GF-D8 (cell line): ENCODE results near the gene TCF7L2.

ENCODE experiments used
- DNase-seq: peaks from one replicate; lab custom pipeline; 2025; lab: John Stamatoyannopoulos, UW

Gene TCF7L2

DNA sequence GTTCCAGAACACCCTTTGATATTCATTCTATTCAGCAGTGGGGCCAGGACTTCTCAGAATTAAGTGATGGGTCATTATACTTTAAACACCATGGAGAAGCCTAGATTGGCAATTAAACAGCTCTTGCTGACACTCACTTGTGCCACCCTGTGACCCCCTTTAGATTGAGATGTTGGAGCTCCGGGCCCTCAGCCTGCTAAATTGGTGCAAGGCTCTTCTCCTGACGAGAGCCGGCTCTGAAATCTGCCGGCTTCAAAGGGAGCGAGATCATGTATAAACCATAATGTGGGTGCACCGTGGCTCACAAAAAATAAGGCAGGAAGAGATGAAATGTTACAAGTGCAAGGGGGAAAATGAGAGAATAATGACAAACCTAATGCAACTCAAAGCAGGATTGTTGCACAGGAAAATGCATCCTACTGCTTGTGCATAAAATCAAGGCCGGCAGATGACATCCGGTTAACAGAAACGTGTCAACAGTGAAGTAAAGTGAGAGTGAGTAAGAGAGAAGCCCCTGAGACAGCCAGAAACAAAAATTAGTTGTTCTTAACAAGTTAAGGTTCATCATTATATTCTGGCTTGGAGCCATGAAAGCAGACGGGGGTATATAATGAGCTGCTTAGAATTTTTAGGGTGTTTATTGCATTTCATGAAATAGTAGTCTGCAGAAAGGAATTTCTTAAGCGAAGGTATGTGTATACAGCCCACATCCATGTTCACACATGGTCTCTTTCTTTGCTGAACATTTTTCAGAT lies 198.2 kb downstream of the TCF7L2 start:
- DNase-seq: no peak

DNA sequence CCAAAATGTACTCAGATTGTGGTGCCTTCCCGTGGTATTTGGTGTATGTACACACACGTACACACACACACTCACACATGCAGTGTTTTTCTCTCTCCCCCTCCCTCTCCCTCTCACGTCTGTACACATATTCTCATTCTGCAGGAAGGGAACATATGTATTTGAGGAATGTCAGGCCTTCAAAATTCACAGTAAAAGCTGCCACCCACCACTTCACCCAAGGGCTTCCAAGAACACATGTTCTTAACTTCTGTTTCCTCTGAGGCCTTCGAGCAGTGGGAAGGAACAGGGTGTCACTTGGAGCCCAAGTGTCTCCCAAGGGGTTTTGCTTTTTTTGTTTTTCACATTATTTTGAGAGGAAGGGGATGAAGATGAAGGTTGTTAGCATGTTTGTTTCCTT lies 198.9 kb downstream of the TCF7L2 start:
- no peak for DNase-seq

DNA sequence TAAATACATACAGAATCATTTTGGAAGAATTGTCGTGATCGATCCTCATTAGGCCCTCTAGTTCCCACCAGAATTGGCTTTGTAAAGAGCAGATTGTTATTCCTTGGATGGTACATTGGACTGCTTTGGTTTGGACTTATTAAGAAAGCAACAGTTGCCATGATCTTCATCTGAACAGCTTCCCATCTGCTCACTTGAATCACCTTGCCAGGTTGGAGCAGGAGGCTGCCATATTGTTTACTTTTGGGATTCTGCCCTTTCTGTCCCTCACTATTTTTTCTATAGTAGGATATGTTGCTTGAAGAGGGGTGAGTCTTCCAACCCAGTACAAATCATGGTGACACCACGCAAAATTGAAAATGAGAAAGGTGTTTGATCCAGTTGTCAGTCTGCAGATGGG lies 199.6 kb downstream of the TCF7L2 start:
- DNase-seq: no peak

DNA sequence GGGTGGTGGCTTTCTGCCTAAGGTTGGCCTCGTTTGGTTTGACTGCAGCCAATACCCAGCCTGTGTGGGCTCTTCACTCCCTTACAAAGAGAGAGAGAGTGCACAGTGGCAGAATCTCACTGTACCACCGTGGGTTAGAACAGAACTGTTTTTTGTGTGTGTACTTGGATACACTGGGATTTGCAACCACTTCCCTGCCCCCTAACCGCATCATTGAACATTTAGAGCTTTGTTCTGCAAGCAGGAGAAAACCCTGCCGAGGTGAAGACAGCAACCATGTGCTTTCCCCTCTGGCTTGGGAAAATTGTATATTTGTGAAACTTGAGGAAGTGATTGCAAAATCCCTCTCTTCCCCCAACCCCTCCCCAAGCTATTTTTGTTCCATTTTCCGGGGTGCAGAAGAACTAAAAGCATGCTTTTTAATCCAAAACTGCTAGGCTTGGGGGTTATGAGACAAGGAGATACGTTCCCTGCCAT lies 201.2 kb downstream of the TCF7L2 start:
- no peak for DNase-seq

DNA sequence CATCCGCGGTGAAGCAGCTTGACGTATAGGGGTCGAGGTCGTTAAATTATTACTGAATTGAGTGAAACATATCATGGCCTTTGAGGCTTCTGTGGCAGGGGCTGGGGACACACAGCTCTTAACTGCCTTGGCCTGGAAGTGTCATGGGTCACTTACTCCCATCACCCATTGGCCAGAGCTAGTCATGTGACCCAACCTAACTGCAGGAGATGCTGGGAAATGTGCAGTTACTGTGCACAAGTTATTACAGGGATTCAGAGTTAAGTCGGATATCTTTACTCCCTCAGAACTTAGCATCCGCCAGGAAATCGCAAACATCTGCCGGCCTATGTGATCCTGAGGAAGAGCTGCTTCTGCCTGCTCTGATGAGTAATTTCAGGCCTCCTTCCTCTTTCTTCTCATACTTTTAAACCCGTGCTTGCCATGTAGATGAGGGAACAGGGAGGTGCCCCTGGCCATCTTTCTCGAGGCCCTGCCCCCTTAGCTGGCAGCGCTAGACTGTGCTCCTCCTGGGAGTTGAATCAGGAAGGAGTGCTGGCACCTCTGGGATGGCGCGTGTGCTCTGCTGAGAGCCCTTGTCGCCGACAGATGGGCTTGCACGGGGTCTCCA lies 203.6 kb downstream of the TCF7L2 start:
- DNase-seq: no peak

DNA sequence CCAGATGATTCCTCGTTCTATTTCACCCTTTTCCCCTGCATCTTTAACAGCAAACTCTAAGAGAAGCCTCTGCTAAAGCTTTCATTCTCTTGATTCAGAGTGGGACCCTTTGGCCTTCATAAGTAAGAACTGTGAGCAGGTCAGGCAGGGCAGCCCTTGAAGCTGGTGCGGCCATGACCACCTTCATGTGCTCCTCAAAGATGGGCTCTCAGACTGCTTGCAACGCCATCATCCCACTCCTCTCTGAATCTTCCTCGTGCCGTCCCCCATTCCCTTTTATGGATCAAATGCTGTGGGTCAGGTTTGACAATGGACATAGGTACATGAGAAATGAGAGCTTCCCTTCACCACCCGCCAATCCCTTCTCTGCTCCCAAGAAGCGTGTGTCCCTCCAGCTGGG lies 207.4 kb downstream of the TCF7L2 start:
- no peak for DNase-seq

DNA sequence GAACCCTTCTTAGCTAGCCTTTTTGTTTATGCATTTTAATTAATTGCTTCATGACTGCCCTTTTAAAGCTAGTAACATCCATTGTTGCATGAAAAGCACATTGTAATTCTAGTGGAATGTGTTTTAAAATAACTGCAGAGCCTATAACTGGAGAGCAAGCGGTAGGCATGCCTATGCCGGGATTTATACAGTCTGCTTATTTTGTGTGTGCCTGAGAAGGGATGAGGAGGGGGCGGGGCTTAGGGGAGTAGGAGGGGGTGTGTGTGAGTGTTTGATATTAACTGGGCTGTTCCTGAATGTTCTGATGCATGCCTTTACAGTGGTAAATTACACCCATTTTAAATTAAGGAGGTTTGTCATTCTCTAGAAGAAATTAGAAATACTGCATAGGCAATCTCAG lies 208.1 kb downstream of the TCF7L2 start:
- no peak for DNase-seq

DNA sequence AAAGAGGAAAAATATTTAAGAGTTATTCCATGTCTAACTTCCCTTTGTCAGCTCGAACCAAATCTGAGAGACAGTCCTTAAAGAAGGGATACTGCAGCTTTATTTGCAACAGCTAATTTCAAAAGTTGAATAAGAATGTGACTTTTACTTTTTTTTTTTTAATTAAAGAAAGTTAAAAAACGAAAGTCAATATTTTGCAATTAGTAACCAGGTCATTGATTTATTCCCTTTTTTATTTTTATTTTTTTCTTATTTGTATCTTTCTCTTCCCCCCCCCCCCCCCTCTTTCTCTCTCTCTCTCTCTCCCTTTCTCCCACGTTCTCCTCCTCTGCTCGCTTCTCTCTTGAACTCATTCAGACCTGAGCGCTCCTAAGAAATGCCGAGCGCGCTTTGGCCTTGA lies 209.5 kb downstream of the TCF7L2 start:
- no peak for DNase-seq

DNA sequence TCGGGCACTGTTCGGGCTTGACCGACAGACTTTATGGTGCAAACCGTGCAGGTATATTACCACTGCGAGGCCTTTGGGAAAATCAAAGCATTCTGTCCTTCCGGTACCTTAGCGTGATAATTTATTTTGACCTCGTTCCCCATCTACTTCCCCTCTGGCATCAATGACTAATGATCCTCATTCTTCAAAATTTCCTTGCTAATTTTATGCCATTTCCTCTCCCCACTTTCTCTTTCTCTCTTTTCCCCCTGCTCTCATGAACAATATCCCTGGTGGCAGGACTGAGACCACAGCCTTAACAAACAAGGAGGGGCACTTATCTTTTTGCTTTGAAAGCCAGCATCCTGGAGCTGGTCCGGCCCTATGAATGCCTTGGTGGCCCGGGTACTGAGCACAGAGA lies 210.6 kb downstream of the TCF7L2 start:
- no peak for DNase-seq

DNA sequence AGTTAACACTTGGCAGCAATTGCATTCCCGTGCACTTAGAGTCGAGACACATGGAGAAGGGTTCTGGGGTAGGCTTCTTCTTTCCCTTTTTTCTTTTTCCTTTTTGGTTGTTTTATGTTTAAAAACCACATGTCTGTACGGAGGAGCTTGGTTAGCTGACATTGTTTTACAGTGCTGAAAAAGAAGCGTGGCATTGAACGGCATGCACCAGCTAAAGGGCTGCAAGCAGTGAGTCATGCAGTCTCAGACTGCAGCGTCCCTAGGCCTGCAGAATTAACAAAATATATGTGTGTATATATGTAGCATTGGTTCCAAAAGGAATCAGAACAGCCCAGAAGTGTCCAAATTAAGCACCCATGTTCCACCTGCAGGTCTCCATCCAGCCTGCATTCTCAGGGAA lies 211.0 kb downstream of the TCF7L2 start:
- DNase-seq: no peak

DNA sequence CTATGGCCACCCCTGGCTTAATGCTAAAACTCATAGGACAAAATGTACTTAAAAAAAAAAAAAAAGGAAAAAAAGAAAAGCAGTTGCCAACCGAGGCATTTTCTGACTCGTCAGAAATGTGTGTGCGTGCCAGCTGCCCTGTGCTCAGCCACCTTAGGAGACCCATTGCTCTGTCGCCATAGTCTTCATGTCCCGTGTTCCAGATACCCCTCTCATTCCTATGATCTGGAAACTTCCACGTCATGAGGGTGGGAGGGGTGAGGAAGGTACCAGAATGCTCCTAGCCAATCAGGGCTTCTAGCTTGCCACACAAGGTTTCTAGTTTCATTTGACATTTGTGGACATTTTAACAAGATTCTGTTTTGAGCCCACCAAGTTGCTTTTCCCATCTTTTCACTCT lies 212.9 kb downstream of the TCF7L2 start:
- no peak for DNase-seq

DNA sequence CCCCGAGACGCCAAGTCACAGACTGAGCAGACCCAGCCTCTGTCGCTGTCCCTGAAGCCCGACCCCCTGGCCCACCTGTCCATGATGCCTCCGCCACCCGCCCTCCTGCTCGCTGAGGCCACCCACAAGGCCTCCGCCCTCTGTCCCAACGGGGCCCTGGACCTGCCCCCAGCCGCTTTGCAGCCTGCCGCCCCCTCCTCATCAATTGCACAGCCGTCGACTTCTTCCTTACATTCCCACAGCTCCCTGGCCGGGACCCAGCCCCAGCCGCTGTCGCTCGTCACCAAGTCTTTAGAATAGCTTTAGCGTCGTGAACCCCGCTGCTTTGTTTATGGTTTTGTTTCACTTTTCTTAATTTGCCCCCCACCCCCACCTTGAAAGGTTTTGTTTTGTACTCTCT lies 215.6 kb downstream of the TCF7L2 start:
- no peak for DNase-seq

DNA sequence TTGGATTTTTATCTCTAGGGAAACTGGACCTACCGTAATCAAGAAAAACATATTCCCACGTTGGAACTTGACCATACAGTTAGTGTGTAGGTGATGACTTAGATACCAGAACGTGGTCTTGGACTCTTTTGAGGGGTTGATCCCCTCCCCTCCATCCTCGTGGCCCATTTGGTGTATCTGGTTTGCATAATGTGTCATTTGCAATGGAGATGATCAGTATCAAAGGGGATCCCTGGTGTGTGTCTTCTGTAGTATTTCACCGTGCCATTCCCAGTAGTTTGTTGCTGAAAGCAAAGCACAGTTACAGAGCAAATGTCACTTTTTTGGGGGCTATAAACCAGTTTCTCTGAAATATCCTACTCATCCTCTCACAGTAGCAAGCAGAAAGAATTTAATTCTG lies 217.7 kb downstream of the TCF7L2 start:
- no peak for DNase-seq

DNA sequence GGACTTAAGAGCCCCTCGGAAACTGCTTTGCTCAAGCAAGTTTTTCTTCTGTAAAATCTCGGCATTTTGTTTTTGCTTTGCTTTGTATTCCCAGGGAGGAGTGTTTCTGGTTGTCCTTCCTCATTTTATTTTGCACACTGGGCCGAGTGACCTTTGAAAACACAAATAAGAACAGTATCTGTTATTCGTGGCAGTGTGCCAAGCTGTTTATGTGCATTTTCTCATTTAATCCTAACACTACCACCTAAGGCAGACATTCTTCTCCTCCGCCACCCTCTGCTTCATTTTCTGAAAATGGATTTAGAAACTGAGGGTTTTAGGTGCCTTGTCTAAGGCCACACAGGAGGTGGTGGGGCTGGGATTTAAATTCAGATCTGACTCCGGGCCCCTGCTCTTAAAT lies 218.5 kb downstream of the TCF7L2 start:
- DNase-seq: no peak

DNA sequence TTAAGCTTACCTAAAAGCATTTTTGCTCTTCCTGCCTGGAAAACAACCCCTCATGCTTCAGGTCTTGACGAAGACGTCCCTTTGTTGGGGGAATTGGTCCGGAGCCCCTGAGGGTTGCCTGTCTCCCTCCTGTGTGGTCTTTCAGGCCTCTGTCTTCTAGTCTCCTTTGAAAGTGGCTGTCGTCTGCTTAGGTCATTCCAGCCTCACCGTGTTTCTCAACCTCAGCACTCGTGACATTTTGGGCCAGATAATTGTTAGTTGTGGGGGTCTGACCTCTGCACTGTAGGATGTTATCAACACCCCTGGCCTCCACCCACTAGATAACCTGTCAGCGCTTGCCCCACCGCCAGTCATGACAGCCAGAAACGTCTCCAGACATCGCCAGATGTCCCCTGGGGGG lies 219.1 kb downstream of the TCF7L2 start:
- no peak for DNase-seq

DNA sequence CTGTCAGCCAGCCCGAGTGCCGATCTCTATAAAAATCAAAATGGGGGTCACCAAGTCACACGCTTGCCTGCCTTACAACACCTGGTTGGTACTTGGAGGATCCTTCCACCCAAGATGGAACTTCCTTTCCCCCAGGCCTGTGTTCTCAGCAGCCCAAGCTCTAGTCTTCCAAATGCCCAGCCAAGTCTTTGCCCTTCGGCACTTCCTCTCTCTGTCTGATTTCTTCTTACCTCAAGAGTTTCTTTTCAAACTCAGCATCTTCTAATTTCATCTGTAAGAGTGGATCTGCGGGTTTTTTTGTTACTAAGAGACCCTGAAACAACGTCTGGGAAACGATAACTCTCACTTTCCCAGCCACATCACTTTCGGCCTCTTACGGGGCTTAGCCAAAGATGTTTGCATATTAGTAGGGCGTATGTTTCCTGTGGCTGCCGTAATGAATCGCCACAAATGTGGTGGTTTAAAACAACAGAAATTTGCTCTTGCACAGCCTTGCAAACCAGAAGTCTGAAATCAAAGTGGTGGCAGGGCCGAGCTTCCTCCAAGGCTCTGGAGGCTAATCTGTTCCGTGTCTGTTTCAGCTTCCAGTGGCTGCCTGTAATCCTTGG lies 219.9 kb downstream of the TCF7L2 start:
- DNase-seq: no peak

DNA sequence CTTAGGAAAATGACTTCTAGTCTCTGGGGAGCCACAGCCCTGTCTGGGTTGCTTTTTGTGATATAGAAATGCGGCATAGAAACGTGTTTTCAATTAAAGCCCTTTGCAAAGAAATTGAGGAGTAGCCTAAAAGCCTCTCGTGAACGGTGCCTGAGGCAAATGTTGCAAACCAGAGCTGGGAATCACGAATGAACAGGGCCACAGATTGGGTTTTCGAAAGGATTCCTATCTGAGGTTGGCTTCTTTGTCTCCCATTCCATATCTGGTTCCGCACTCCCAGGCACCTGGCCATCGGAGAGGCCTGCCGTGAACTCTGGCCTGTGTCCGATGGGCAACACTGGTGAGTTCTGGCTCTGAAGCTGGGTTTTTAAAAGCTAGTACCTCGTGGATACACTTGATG lies 221.6 kb downstream of the TCF7L2 start:
- DNase-seq: no peak

DNA sequence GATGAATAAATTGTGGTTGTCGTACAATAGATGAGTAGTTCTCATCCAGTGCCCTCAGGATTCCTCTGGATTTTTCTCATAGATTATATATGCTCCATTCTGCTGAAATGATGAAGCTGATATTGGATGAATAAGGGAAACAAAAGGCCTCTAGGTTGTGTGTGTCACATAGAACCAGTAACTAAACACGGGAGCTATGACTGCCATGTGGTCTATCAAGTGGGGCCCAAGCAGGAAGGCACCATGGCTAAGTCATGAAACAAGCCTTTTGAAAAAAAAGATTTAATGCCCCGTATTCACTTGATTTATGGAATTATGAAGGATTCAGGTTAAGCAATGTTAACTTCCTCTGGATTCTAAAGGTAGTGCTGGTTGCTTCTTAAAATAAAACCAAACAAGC lies 225.1 kb downstream of the TCF7L2 start:
- no peak for DNase-seq

DNA sequence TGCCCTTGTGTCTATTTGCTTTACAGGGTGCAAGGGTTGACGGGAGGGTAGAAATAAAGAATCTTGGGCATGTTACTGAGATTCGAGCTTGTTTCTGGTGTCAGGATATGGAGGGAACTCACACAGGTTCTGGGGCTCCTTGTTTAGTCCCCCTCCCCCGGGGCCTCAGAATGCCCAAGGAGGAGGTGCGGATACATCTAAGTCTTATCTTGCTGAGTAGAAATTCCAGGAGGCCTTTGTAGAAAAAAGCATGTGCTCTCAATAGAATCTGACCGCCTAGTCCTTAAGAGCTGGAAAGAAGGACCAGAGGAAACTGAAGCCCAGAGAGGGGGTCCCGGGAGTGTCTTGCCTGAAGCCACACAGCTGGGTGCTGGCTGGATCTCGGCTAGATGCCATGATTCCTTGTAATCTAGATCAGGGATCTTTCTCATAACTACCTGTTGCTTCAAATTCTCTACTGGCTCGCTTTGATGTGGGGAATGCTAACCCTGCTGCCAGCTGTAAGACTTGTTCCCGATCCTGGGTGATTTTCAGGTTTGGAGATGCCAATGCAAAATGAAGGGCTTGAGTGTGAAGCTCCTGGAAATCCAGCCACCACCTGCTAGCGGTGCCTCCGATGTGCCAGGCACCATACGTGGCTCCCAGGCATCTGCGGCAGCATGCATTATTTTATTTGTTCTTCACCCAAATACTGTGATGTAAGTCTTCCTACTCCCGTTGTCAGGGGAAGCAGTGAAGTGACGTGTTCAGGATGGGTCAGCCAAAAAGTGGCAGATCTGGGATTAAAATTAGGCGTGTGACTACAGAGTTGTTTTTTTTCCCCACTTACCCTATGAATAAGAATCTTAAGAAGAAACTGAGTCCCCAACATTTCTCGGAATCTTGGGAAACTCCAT lies 226.0 kb downstream of the TCF7L2 start:
- DNase-seq: no peak

DNA sequence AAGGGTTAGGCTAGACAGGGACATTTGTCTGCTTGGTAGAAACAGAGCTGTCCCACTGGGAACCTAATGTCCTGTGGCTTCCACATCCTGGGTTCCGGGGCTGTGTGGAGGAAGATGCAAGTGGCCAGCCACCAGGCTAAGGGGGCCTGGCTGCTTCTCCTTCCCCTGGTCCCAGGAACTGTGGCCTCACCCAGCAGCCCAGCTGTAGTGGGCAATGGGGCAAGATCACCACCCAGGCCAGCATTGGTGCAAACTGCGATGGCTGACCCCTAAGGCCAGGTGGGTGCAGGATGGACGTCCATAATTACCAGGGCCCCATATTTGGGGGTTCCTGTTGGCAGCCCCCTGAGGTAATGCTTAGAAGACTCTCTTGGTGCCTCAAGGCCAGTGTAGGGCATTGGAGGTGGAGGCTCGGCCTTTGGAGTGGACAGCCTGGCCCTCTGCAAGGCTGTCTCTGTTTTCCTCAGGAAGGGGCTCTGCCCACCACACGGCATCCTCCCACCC lies 226.7 kb downstream of the TCF7L2 start:
- DNase-seq: no peak

DNA sequence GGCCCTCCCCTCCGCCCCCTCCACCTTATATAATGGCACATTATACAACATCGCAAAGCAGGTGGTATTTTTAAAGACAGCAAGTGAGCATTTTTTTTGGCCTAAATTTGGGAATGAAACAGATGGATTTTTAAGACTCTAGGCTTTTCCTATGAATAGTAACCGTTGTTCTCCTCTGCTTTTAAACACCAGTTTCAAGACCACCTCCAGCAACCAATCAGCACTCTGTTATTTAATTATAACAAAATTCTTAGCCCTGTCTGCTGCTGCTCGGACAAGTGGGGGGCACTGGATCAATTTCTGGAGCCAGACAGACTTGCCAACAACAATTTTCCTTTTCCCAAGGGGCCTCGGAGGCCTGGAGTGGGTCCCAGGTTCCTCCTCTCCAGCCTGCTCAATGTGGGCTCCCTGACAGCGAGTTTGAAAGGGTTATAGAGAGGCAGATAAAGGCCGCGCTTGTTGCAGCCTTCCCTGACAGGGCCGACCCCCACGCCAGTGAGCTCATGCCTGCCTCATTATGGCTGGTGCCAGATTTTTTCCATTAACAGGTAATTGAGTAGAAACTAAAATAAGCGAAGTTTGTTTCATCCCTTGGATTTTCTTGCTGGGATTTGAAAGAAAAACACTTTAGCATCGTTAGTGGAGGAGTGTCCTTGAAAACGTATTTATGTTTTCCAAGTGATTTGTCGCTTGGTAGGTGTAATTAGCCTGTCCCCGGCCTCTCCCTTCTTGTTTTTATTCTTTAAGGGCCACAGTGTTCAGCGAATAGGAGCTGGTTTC lies 227.3 kb downstream of the TCF7L2 start:
- no peak for DNase-seq

DNA sequence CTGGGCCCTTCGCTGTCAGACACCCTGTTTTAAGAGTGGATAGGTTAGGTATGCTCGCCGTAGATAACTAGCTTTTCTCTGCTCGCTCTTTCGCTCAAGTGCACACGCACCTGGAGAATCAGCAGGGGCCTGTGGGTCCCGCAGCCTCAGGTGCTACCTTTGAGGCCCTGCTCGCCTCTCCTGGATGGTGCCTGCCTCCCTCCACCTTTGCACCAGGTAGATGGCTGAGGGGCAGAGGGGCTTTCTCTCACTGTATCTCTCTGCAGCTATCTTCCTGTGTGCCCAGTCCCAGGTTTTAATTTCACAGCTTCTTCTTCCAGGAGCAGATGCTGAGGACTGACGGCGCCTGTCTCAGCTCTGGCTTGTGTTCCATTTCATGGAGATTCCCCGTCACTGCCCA lies 227.9 kb downstream of the TCF7L2 start:
- DNase-seq: no peak
